Measurements from ENCODE around the gene QKI. TPM values are rescaled to one million over a fixed set of nuclear protein-coding genes. Genes with fewer than 3 reads are reported as not detected.

The QKI gene
- total and polyA plus RNA-seq, 2 of the 8 experiments (the other 6 are each of a cell fraction or from before 2014, with no cell fraction given): 181 to 183 TPM

- H3K9ac ChIP-seq (replicated peaks in 1 of 4; ENCODE audit: extremely low read depth in 1 of 4, low read depth in 3 of 4, low read length in 3 of 4): no peak overlapping the region
- no peak overlapping the region for H3K23ac ChIP-seq (ENCODE audit: insufficient read length)
- no peak overlapping the region for H3K4me2 ChIP-seq (ENCODE audit: insufficient read depth in 1 of 2, low read depth in 2 of 2, low read length in 2 of 2)
- no peak overlapping the region for H3K56ac ChIP-seq (replicated peaks; ENCODE audit: insufficient read length, low read depth, low read length)
- FAIRE-seq (no peak), DNase-seq (ENCODE audit: low read depth in 1 of 2, low spot score in 2 of 2) (no peak)
- H3K36me3 ChIP-seq (ENCODE audit: control insufficient read depth in 2 of 4, insufficient read depth in 4 of 4, low read length in 3 of 4): peaks cover 0 to 9% (median 0%) of the 10 kb centered on the region in 4 experiments; a peak in 2 of 8 replicates
- no peak overlapping the region for H2BK12ac ChIP-seq (ENCODE audit: low read depth, low read length)
- H3K23me2 ChIP-seq (ENCODE audit: low read depth, low read length): no peaks in the 10 kb centered on the region
- ChIA-PET CTCF (ENCODE audit: partially characterized antibody) (interaction anchor here (0.7 kb wide), 1 partner anchor 87 kb away, joined by 3 read pairs; no protein-coding TSS in a partner anchor), POLR2A (ENCODE audit: partially characterized antibody) (no interaction called here)
- peaks cover 10 to 17% of the 10 kb centered on the region in 2 experiments for H4K20me1 ChIP-seq (replicated peaks in 1 of 2; ENCODE audit: control insufficient read depth in 1 of 2, insufficient read depth in 2 of 2, low read length in 2 of 2)
- H2AFZ ChIP-seq (ENCODE audit: low read length): no peak overlapping the region
- peaks cover 13 to 100% of the 10 kb centered on the region in 2 experiments for H3K79me2 ChIP-seq (ENCODE audit: control insufficient read depth in 1 of 2, insufficient read depth in 2 of 2, low read length in 2 of 2)
- peaks cover 0 to 7% (median 4%) of the 10 kb centered on the region in 4 experiments; a peak in 4 of 7 replicates for H3K4me1 ChIP-seq (replicated peaks in 1 of 4; ENCODE audit: control insufficient read depth in 3 of 4, insufficient read depth in 4 of 4, low read length in 3 of 4)
- no peaks in the 10 kb centered on the region for H3K27me3 ChIP-seq (replicated peaks in 1 of 4; ENCODE audit: control insufficient read depth in 3 of 4, extremely low read depth in 1 of 4, insufficient read depth in 3 of 4, low read length in 3 of 4)
- H2AK5ac ChIP-seq (ENCODE audit: low read depth, low read length): no peak overlapping the region
- no peak overlapping the region for H4K8ac ChIP-seq (ENCODE audit: extremely low read depth, insufficient read depth, low read length)
- no peak overlapping the region for H3K27ac ChIP-seq (ENCODE audit: low read depth, low read length)
- H2BK120ac ChIP-seq (replicated peaks; ENCODE audit: low read depth, low read length): no peak overlapping the region
- no peak overlapping the region for H4K91ac ChIP-seq (replicated peaks; ENCODE audit: insufficient read length, low read length)
- no peak overlapping the region for H2BK5ac ChIP-seq (ENCODE audit: low read depth, low read length)
- H3K79me1 ChIP-seq (ENCODE audit: low read depth, low read length): peaks cover 3% of the 10 kb centered on the region; the same call in 1 of the 2 replicates
- H3K18ac ChIP-seq (ENCODE audit: extremely low read depth, low read length): no peak overlapping the region
- no peak overlapping the region for H2BK15ac ChIP-seq (ENCODE audit: low read length)
- H3K9me3 ChIP-seq (ENCODE audit: insufficient read depth in 2 of 2, low read depth in 1 of 2, low read length in 1 of 2): no peaks in the 10 kb centered on the region
- no peak overlapping the region for H2BK20ac ChIP-seq (ENCODE audit: low read length)
- no peak overlapping the region for H3K4ac ChIP-seq (replicated peaks; ENCODE audit: insufficient read length, low read depth, low read length)
- no peak overlapping the region for H4K5ac ChIP-seq (ENCODE audit: insufficient read length, low read depth, low read length)
- no peak overlapping the region for H3K4me3 ChIP-seq (ENCODE audit: extremely low read depth in 1 of 4, insufficient read depth in 2 of 4, low read depth in 3 of 4, low read length in 4 of 4)
- 93% methylated on average over 3 of the region's 3 CpGs; no CpG with 5 or more reads in 1 of the 2 experiments for WGBS, 2 experiments (ENCODE audit: extremely low coverage in 1 of 2, insufficient coverage in 1 of 2, insufficient read length in 1 of 2, insufficient replicate concordance in 2 of 2, low coverage in 1 of 2, low lambda C conversion rate in 2 of 2, missing lambda C conversion rate in 1 of 2)
- no peak overlapping the region for H3K14ac ChIP-seq (ENCODE audit: insufficient read length)
- TF ChIP-seq CBX5 (IDR thresholded peaks at IDR 0.05; ENCODE audit: low read depth, low read length): no peak
- TF ChIP-seq RAD21 (IDR thresholded peaks at IDR 0.05 in 1 of 2, conservative IDR thresholded peaks at IDR 0.05 in 1 of 2; ENCODE audit: low read depth in 2 of 2, low read length in 2 of 2): no peak
- TF ChIP-seq CHD2 (IDR thresholded peaks at IDR 0.05; ENCODE audit: low read length): no peak
- TF ChIP-seq CREB1 (IDR thresholded peaks at IDR 0.05): no peak
- no peak for TF ChIP-seq SAP30 (IDR thresholded peaks at IDR 0.05; ENCODE audit: insufficient read depth, insufficient replicate concordance, low read length)
- TF ChIP-seq SIRT6 (IDR thresholded peaks at IDR 0.05; ENCODE audit: low read length): no peak
- no peak for TF ChIP-seq POLR2A (IDR thresholded peaks at IDR 0.05; ENCODE audit: control extremely low read depth in 1 of 2, low read depth in 2 of 2, low read length in 2 of 2)
- no peak for TF ChIP-seq KDM4A (IDR thresholded peaks at IDR 0.05; ENCODE audit: low read depth, low read length, severe bottlenecking)
- no peak for TF ChIP-seq KDM5A (IDR thresholded peaks at IDR 0.05; ENCODE audit: low read length)
- TF ChIP-seq MAFK (IDR thresholded peaks at IDR 0.05; ENCODE audit: low read depth, low read length): no peak
- no peak for TF ChIP-seq ASH2L (IDR thresholded peaks at IDR 0.05; ENCODE audit: low read length)
- TF ChIP-seq RXRA (IDR thresholded peaks at IDR 0.05; ENCODE audit: insufficient read depth, low read depth, low read length): no peak
- TF ChIP-seq TCF12 (IDR thresholded peaks at IDR 0.05; ENCODE audit: low read depth, low read length): no peak
These were observed 43.4 kb downstream of the QKI start for GRCh38 chr6:163457637-163458561.
